GM10266 (cell line): ENCODE data around the gene ACTC1.

ENCODE experiments used
- DNase-seq: peaks from one replicate; pipeline ENCODE4 v3.0.0; 2012; ENCODE audit errors: extremely low spot score
- CTCF ChIP-seq: IDR thresholded peaks from 2 replicates; pipeline ENCODE4 v1.5.1; 2012; ENCODE audit warnings: mild to moderate bottlenecking, low read depth; ENCODE audit not compliant: control insufficient read depth, insufficient read depth; ENCODE audit errors: missing control alignments

The ACTC1 gene

DNA sequence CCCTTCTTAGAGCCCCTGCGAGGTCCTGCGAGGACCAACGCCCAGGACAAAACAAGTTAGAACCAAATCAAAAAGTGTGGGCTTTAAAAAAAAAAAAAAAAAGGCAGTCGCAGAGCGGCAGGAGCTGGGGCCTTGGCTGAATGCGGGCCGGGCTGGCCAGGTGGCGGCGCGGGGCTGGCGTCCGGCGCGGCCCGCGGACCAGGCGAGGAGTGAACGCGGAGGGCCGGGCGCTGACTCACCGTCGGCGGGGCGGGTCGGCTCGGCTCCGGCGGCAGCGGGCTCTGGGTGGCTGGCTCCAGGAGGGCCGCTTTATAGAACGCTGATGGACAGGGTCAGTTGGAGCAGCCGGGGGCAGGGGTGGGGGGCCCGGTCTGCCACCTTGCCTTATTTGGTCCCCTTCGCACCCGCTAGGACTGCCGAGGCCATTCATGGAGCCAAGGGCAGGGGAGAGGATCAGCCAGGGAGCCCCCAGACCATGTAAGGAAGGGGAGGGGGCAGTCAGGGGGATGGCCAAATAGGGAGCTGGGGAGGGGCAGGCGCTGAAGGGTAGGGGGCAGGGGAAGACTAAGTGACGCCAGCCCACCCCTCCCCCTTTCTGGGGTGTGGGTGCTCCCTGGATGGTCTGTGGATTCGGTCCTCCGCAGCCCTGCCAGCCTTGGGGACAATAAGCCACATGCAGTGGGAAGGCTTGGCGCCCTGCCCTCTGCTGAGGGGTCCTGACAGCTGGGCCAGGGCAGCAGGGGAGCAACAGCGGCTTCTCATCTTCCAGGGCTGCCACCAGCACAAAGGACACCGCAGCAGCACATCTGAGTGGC is at the start of gene ACTC1:
TSS of gene ACTC1 (minus strand) at position 283 of the 815 bp plus-strand sequence. CDS start 741 bp downstream, outside the sequence.
- TF ChIP-seq CTCF: no peak
- DNase-seq: no peak

DNA sequence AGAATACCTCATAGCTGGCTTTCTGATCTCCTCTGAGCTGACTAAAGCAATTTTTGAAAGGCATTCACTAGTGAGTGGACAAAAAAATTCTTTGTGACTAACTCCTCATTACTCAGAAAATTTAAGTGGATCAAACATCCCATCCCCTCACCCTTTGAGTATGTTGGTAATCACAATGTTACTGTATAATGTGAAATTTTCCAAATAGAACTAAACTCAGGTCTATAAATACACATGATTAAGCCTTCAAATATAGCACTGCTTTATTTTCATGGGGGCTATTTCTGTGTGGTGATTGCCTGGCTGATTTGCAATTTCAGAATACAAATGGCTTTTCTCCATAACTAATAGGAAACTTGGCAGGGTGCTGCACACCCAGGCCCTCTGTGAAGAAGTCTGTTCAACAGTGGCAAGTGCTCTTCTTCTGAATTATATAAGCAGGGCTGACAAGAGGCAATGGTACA is 45.9 kb upstream of the ACTC1 start:
- TF ChIP-seq CTCF: no peak
- no peak for DNase-seq

GRCh38 chr15:34838282-34838681 is 42.9 kb upstream of the ACTC1 start:
- no peak for DNase-seq
- no peak for TF ChIP-seq CTCF

DNA sequence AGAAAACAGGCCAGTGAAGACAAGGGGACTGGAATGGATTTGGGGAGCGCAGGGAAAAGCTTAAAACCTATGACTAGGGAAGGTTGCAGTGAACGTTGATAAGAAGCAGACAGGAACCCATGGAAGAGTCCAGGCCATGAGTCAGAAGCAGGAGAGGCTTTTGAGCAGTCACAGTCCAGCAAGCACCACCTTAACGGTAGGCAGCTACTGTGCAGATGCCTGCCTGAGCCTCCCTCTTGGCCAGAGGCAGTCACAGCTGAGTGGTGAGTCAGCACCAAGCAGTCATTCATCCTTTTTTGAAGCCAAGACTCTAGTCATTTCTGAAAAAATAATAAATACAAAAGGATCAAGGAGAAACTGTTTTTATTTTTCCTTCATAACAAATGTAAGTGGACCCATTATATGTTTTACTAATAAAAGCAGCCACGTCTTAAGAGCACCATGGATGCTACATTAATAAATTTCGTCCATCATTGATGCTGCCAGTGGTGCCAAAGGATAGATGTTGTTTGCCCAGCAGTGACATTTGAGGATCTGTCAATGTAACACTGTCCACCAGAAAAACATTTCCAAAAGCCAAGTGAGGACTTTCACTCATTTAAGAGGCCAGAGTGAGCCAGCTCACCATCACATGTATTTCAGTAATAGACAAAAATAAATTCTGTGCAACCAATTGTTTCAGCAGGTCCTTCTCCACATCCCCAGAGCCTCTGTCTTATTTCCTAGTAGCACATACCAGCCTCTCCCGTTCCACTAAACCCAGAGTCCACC is 42.1 kb upstream of the ACTC1 start:
- no peak for TF ChIP-seq CTCF
- DNase-seq: no peak

DNA sequence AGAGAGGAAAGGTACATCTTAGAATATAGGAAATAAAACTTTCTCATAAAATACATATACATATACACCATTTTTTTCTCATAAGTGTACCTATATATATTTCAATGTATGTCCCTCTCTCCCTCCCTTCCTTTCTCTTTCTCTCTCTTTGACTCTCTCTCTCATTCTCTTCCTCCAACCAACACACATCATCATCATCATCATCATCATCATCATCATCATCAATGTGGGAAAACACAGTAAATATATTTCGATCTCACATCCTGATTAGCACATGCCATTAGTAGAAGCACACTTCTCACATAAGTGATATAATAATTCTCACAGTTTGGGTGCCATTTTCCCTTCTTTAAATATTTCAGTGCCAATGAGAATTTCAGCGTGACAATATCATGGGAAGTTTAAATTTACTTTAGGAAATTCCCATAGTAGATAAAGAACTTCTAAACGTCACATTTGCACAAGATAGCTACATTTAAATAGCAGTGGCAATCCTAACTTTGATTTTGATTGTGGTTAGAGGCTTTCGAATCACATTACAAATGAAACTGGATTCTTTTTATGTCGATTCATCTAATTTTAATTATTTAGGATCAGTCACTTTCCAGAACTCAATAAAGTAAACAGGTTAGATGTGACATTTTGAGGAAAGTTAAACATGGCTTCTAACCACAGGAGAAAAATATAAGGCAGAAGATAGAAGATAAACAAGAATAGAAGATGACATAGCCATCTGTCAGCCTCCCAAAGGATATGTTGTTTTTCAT is 33.0 kb upstream of the ACTC1 start:
- TF ChIP-seq CTCF: no peak

DNA sequence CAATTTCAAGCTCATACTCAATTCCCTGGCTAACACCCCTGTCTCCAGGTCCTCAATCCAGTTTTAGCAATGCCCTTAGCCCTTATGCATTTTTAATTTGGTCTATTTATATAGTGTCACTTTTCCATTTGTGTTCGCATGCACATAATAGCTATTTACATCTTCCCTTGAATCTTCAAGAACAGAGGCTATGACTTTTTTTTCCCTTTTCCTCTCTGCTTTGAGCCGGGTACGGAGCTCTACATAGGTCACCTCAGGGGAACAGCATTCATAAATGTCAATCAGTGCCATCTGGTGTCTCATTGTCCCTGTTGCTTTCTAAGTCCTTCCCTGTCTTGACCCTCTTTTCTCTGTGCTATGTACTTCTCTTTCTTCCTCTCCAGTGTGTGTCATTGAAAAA is 26.5 kb upstream of the ACTC1 start:
- TF ChIP-seq CTCF: no peak
- DNase-seq: no peak

More for the DNA sequence above, 33.0 kb upstream of the ACTC1 start:
- DNase-seq: no peak

DNA sequence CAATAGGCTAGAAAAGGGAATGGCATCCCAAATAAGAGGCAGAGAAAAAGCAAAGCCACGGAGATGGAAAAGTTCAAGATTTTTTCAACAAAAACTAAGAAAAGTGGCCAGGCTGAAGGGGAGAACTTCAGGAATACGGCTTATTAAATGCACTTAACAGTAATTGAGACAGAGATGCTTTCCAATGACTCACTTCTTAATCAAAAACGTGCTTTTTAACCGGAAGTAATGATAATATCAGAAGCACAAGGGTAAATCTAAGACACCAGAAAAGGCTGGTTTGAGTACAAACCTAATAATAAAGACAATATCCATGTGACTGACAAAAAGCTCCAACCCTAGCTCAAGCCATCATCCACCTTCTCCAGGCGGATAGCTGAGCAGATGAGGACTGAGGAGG is 24.8 kb upstream of the ACTC1 start:
- TF ChIP-seq CTCF: no peak
- no peak for DNase-seq
